H1 (cell line): Measurements from ENCODE around the gene KCNB1. TPM values are rescaled to one million over a fixed set of nuclear protein-coding genes. Genes with fewer than 3 reads are reported as not detected.

ENCODE experiments used
- CTCF ChIA-PET: fragments of 300-600 bp; sonication (Branson Sonifier 250); formaldehyde crosslinking; loops from one replicate; lab custom pipeline; 2021; ENCODE audit not compliant: partially characterized antibody; lab: Charles Lee
- POLR2A ChIA-PET: fragments of 300-600 bp; sonication (Branson Sonifier 250); formaldehyde crosslinking; loops from one replicate; lab custom pipeline; 2021; ENCODE audit warnings: inconsistent platforms; ENCODE audit not compliant: partially characterized antibody; lab: Charles Lee
- DNase-seq, 2 experiments: peaks; one replicate each; pipeline versions ENCODE4 v3.0.0 to v3.0.0-alpha.2; 2010 to 2022; ENCODE audit warnings: low spot score in 2 of 2, low read depth in 1 of 2, mixed read lengths in 1 of 2
- FAIRE-seq: peaks from 2 replicates; lab custom pipeline; 2011; peaks lifted over from hg19 to GRCh38; lab: Jason Lieb, UNC
- H2AFZ ChIP-seq: 2 replicates; pipeline ENCODE4 v1.8.1; 2012; ENCODE audit warnings: low read length, inconsistent platforms
- H2AK5ac ChIP-seq: 2 replicates; pipeline ENCODE4 v1.6.1; 2013; ENCODE audit warnings: low read depth, low read length
- H2BK120ac ChIP-seq: replicated peaks from 2 replicates; pipeline ENCODE3; 2013; ENCODE audit warnings: low read depth, low read length, inconsistent platforms
- H2BK12ac ChIP-seq: 2 replicates; pipeline ENCODE4 v1.6.1; 2013; ENCODE audit warnings: low read depth, low read length
- H2BK15ac ChIP-seq: 2 replicates; pipeline ENCODE4 v1.6.1; 2013; ENCODE audit warnings: low read length
- H2BK20ac ChIP-seq: 2 replicates; pipeline ENCODE4 v1.6.1; 2013; ENCODE audit warnings: low read length
- H2BK5ac ChIP-seq: 2 replicates; pipeline ENCODE4 v1.6.1; 2013; ENCODE audit warnings: low read depth, low read length
- H3K14ac ChIP-seq: 2 replicates; pipeline ENCODE4 v1.6.1; 2013; ENCODE audit warnings: inconsistent platforms; ENCODE audit not compliant: insufficient read length
- H3K18ac ChIP-seq: 2 replicates; pipeline ENCODE4 v1.6.1; 2013; ENCODE audit warnings: low read length; ENCODE audit errors: extremely low read depth
- H3K23ac ChIP-seq: 2 replicates; pipeline ENCODE4 v1.6.1; 2013; ENCODE audit warnings: inconsistent platforms; ENCODE audit not compliant: insufficient read length
- H3K23me2 ChIP-seq: 2 replicates; pipeline ENCODE4 v1.6.1; 2013; ENCODE audit warnings: low read depth, low read length
- H3K27ac ChIP-seq: 2 replicates; pipeline ENCODE4 v1.6.1; 2011; ENCODE audit warnings: low read depth, low read length, inconsistent platforms
- H3K27me3 ChIP-seq, 4 experiments: replicated peaks in 1 of 4; 1 replicate in 1 of 4; 2 replicates in 3 of 4; pipeline versions ENCODE4 v1.6.1 to v1.8.1; 2011 to 2013; ENCODE audit warnings: low read length in 3 of 4, mild to moderate bottlenecking in 3 of 4, inconsistent platforms in 2 of 4, mixed read lengths in 2 of 4, moderate library complexity in 1 of 4; ENCODE audit not compliant: control insufficient read depth in 3 of 4, insufficient read depth in 3 of 4; ENCODE audit errors: extremely low read depth in 1 of 4
- H3K36me3 ChIP-seq, 4 experiments: 2 replicates each; pipeline versions ENCODE4 v1.6.1 to v1.8.1; 2011 to 2013; ENCODE audit warnings: mild to moderate bottlenecking in 4 of 4, low read length in 3 of 4, moderate library complexity in 2 of 4, control low read depth in 1 of 4, inconsistent platforms in 1 of 4; ENCODE audit not compliant: insufficient read depth in 4 of 4, control insufficient read depth in 2 of 4
- H3K4ac ChIP-seq: replicated peaks from 2 replicates; pipeline ENCODE3; 2013; ENCODE audit warnings: low read length, low read depth, mixed read lengths, inconsistent platforms; ENCODE audit not compliant: insufficient read length
- H3K4me1 ChIP-seq, 4 experiments: replicated peaks in 1 of 4; 1 replicate in 1 of 4; 2 replicates in 3 of 4; pipeline versions ENCODE4 v1.6.1 to v1.8.1; 2011 to 2013; ENCODE audit warnings: low read length in 3 of 4, inconsistent platforms in 2 of 4, mixed read lengths in 1 of 4; ENCODE audit not compliant: insufficient read depth in 4 of 4, control insufficient read depth in 3 of 4
- H3K4me2 ChIP-seq, 2 experiments: 2 replicates each; pipeline versions ENCODE4 v1.6.1 to v1.8.1; 2011 to 2013; ENCODE audit warnings: low read depth in 2 of 2, low read length in 2 of 2, control low read depth in 1 of 2, inconsistent platforms in 1 of 2, mild to moderate bottlenecking in 1 of 2; ENCODE audit not compliant: insufficient read depth in 1 of 2
- H3K4me3 ChIP-seq, 4 experiments: fragments of 200-600, 300-600 bp in 1 of 4; sonication (generic), shearing (Covaris generic), sonication (Bioruptor Twin) in 1 of 4; 2 replicates each; pipeline versions ENCODE4 v1.5.1 to v1.8.1; 2011 to 2016; ENCODE audit warnings: low read length in 4 of 4, low read depth in 3 of 4, control low read depth in 2 of 4, inconsistent platforms in 2 of 4, mild to moderate bottlenecking in 2 of 4, mixed read lengths in 1 of 4, moderate library complexity in 1 of 4; ENCODE audit not compliant: insufficient read depth in 2 of 4; ENCODE audit errors: extremely low read depth in 1 of 4
- H3K56ac ChIP-seq: replicated peaks from 2 replicates; pipeline ENCODE3; 2013; ENCODE audit warnings: low read depth, mild to moderate bottlenecking, mixed read lengths, low read length, inconsistent platforms; ENCODE audit not compliant: insufficient read length
- H3K79me1 ChIP-seq: 2 replicates; pipeline ENCODE4 v1.6.1; 2013; ENCODE audit warnings: low read depth, low read length, control low read depth
- H3K79me2 ChIP-seq, 2 experiments: 2 replicates each; pipeline versions ENCODE4 v1.6.1 to v1.8.1; 2012 to 2013; ENCODE audit warnings: low read length in 2 of 2, mild to moderate bottlenecking in 2 of 2, inconsistent platforms in 1 of 2; ENCODE audit not compliant: insufficient read depth in 2 of 2, control insufficient read depth in 1 of 2
- H3K9ac ChIP-seq, 4 experiments: replicated peaks in 1 of 4; 1 replicate in 1 of 4; 2 replicates in 3 of 4; pipeline versions ENCODE4 v1.6.1 to v1.8.1; 2011 to 2013; ENCODE audit warnings: low read depth in 3 of 4, low read length in 3 of 4, control low read depth in 2 of 4, mild to moderate bottlenecking in 2 of 4, moderate library complexity in 2 of 4, inconsistent platforms in 1 of 4; ENCODE audit errors: extremely low read depth in 1 of 4
- H3K9me3 ChIP-seq, 2 experiments: 2 replicates each; pipeline versions ENCODE4 v1.6.1 to v1.8.1; 2012 to 2013; ENCODE audit warnings: mild to moderate bottlenecking in 2 of 2, moderate library complexity in 2 of 2, control low read depth in 1 of 2, inconsistent platforms in 1 of 2, low read depth in 1 of 2, low read length in 1 of 2, mixed read lengths in 1 of 2; ENCODE audit not compliant: insufficient read depth in 2 of 2
- H4K20me1 ChIP-seq, 2 experiments: replicated peaks in 1 of 2; 2 replicates each; pipeline versions ENCODE3 to v1.8.1; 2011 to 2013; ENCODE audit warnings: inconsistent platforms in 2 of 2, low read length in 2 of 2, mild to moderate bottlenecking in 1 of 2; ENCODE audit not compliant: insufficient read depth in 2 of 2, control insufficient read depth in 1 of 2
- H4K5ac ChIP-seq: 2 replicates; pipeline ENCODE4 v1.6.1; 2013; ENCODE audit warnings: low read length, low read depth, mixed read lengths, inconsistent platforms; ENCODE audit not compliant: insufficient read length
- H4K8ac ChIP-seq: 2 replicates; pipeline ENCODE4 v1.8.0; 2013; ENCODE audit warnings: mild to moderate bottlenecking, moderate library complexity, low read length, inconsistent platforms; ENCODE audit not compliant: insufficient read depth; ENCODE audit errors: extremely low read depth
- H4K91ac ChIP-seq: replicated peaks from 2 replicates; pipeline ENCODE3; 2013; ENCODE audit warnings: low read length, mixed read lengths, inconsistent platforms; ENCODE audit not compliant: insufficient read length
- BACH1 ChIP-seq: IDR thresholded peaks from 2 replicates; pipeline ENCODE4 v1.6.1; 2012; ENCODE audit warnings: low read length, improper control_type of control experiment
- CBX8 ChIP-seq: fragments of 300-800, 300-1000 bp; sonication (generic); IDR thresholded peaks from 2 replicates; pipeline ENCODE4 v1.7.1; 2016; ENCODE audit warnings: low read depth, low read length, borderline replicate concordance
- CREB1 ChIP-seq: IDR thresholded peaks from 2 replicates; pipeline ENCODE4 v1.6.1; 2012; ENCODE audit warnings: inconsistent platforms
- CTCF ChIP-seq, 3 experiments: IDR thresholded peaks; 1 replicate in 2 of 3; 2 replicates in 1 of 3; pipeline versions ENCODE4 v1.5.1 to v1.6.1; 2011; ENCODE audit warnings: low read length in 3 of 3, mild to moderate bottlenecking in 3 of 3, inconsistent platforms in 2 of 3, low read depth in 1 of 3, moderate library complexity in 1 of 3; ENCODE audit not compliant: insufficient read depth in 1 of 3; ENCODE audit errors: control extremely low read depth in 1 of 3
- GTF2F1 ChIP-seq: IDR thresholded peaks from 2 replicates; pipeline ENCODE4 v1.6.1; 2012; ENCODE audit warnings: low read depth, low read length, improper control_type of control experiment, borderline replicate concordance
- KDM1A ChIP-seq: fragments of 200-600, 300-600 bp; sonication (generic); IDR thresholded peaks from 2 replicates; pipeline ENCODE4 v1.7.1; 2016; ENCODE audit warnings: mild to moderate bottlenecking, low read length, borderline replicate concordance
- MAFK ChIP-seq: IDR thresholded peaks from 2 replicates; pipeline ENCODE4 v1.6.1; 2012; ENCODE audit warnings: low read depth, mild to moderate bottlenecking, improper control_type of control experiment, low read length
- NRF1 ChIP-seq: IDR thresholded peaks from 2 replicates; pipeline ENCODE4 v1.6.1; 2011; ENCODE audit warnings: mild to moderate bottlenecking, low read depth, low read length, improper control_type of control experiment
- POU5F1 ChIP-seq: IDR thresholded peaks from 2 replicates; pipeline ENCODE4 v1.6.1; 2011; ENCODE audit warnings: low read depth, mild to moderate bottlenecking, low read length, moderate library complexity
- SIN3A ChIP-seq, 2 experiments: IDR thresholded peaks in 1 of 2; conservative IDR thresholded peaks in 1 of 2; 2 replicates each; pipeline ENCODE4 v1.6.1; 2011 to 2012; ENCODE audit warnings: low read length in 2 of 2, improper control_type of control experiment in 1 of 2, low read depth in 1 of 2, mild to moderate bottlenecking in 1 of 2
- TEAD4 ChIP-seq: IDR thresholded peaks from 2 replicates; pipeline ENCODE4 v1.6.1; 2012; ENCODE audit warnings: low read depth, low read length, inconsistent platforms, mixed read lengths
- WGBS, 2 experiments: shearing (Covaris generic) in 1 of 2; methylation state at CpG; one replicate each; pipeline versions ENCODE4 v1.1.6 to v1.1.7; 2013 to 2015; ENCODE audit warnings: low lambda C conversion rate in 2 of 2, mixed read lengths in 2 of 2, inconsistent platforms in 1 of 2, low coverage in 1 of 2, missing lambda C conversion rate in 1 of 2; ENCODE audit not compliant: insufficient replicate concordance in 2 of 2, insufficient coverage in 1 of 2, insufficient read length in 1 of 2; ENCODE audit errors: extremely low coverage in 1 of 2, missing lambda C conversion rate in 1 of 2; 5-methylcytosine and 5-hydroxymethylcytosine counted together
- polyA plus RNA-seq, 7 experiments: library from polyadenylated mRNA; depleted of rRNA in 3 of 7; stranded (reverse) in 5 of 7; unstranded in 2 of 7; fragments of >200 nt in 5 of 7; fragments of 200-250 nt in 2 of 7; gene quantifications; 1 replicate in 5 of 7; 2 replicates in 1 of 7; 4 replicates in 1 of 7; pipeline versions ENCODE4 v1.2.1 to v1.2.3, GENCODE V29; 2011 to 2013; ENCODE audit warnings: missing spikeins in 2 of 7, mixed read lengths in 2 of 7
- total RNA-seq: library from RNA; stranded (reverse); fragmentation: NEBNext Ultra II Directional; extraction: Animal tissue kit (Norgen Biotek cat#: 25700); gene quantifications from 2 replicates; pipeline ENCODE4 v1.2.1, GENCODE V29; 2021

Gene KCNB1
- total and polyA plus RNA-seq, 2 of the 8 experiments (the other 6 are each of a cell fraction or from before 2014, with no cell fraction given), result 0.58 to 0.67 TPM

GRCh38 chr20:49349694-49350252 lies 132.7 kb downstream of the KCNB1 start:
- Histone ChIP-seq H4K91ac (no peak overlapping the region), H2BK120ac (no peak overlapping the region)
- CTCF ChIA-PET, result interaction anchor here (0.6 to 1.5 kb wide), 4 partner anchors 9 to 34 kb away, joined by 3 to 4 read pairs (median 4); no protein-coding TSS in a partner anchor
- TF ChIP-seq NRF1, result no peak
- no peak for TF ChIP-seq CTCF (IDR thresholded peaks at IDR 0.05; ENCODE audit: control extremely low read depth in 1 of 3, insufficient read depth in 1 of 3, low read depth in 1 of 3, low read length in 3 of 3)
- TF ChIP-seq CREB1, result no peak
- TF ChIP-seq CBX8, result no peak
- no peak for TF ChIP-seq GTF2F1
- TF ChIP-seq MAFK, result no peak
- TF ChIP-seq POU5F1, result no peak
- no peak for TF ChIP-seq KDM1A
- no peak for TF ChIP-seq TEAD4
- TF ChIP-seq BACH1, result no peak
- no peak for TF ChIP-seq SIN3A (conservative IDR thresholded peaks at IDR 0.05 in 1 of 2, IDR thresholded peaks at IDR 0.05 in 1 of 2; ENCODE audit: low read depth in 1 of 2, low read length in 2 of 2)

More at GRCh38 chr20:49349694-49350252, 132.7 kb downstream of the KCNB1 start:
- Histone ChIP-seq H3K9ac (no peak overlapping the region), H3K18ac (no peak overlapping the region), H3K79me1 (no peaks in the 10 kb centered on the region), H4K5ac (no peak overlapping the region), H4K20me1 (no peaks in the 10 kb centered on the region), H3K79me2 (no peaks in the 10 kb centered on the region), H3K4me2 (no peak overlapping the region), H3K27ac (no peak overlapping the region), H2BK20ac (no peak overlapping the region), H4K8ac (no peak overlapping the region), H3K4ac (no peak overlapping the region), H2BK12ac (no peak overlapping the region), H2BK15ac (no peak overlapping the region), H3K56ac (no peak overlapping the region), H2BK5ac (no peak overlapping the region), H3K23ac (no peak overlapping the region), H2AK5ac (no peak overlapping the region), H3K9me3 (no peaks in the 10 kb centered on the region), H3K27me3 (no peaks in the 10 kb centered on the region; a peak in 1 of 7 replicates), H3K4me1 (no peaks in the 10 kb centered on the region), H3K36me3 (no peaks in the 10 kb centered on the region), H3K14ac (no peak overlapping the region), H2AFZ (no peak overlapping the region), H3K4me3 (no peak overlapping the region), H3K23me2 (no peaks in the 10 kb centered on the region; the same call in 1 of the 2 replicates)
- POLR2A ChIA-PET, result interaction anchor here (0.7 to 1.7 kb wide), 3 partner anchors 9 to 97 kb away, joined by 3 to 4 read pairs (median 3); no protein-coding TSS in a partner anchor
- FAIRE-seq (no peak), DNase-seq (no peak)
- 92% methylated on average over 3 of the region's 3 CpGs; no CpG with 5 or more reads in 1 of the 2 experiments for WGBS, 2 experiments
